Epithelial cell of proximal tubule (primary cell): ENCODE data around the gene SDHAF3. TPM values are rescaled to one million over a fixed set of nuclear protein-coding genes. Genes with fewer than 3 reads are reported as not detected.
"Not testable (repeated sequence)": the region's sequence is repeated elsewhere in the genome, so short reads cannot be mapped to it uniquely, and the experiment has no call there.

ENCODE experiments used
- DNase-seq: peaks from one replicate; pipeline ENCODE4 v3.0.0-alpha.2; 2011; ENCODE audit warnings: low read depth
- H3K4me3 ChIP-seq: 2 replicates; pipeline ENCODE4 v1.5.1; 2011; ENCODE audit warnings: low read depth, mild to moderate bottlenecking, low read length
- CTCF ChIP-seq: conservative IDR thresholded peaks from 2 replicates; pipeline ENCODE4 v1.5.1; 2012; ENCODE audit warnings: low read depth, mild to moderate bottlenecking, low read length
- total RNA-seq: library from RNA; depleted of rRNA; stranded (reverse); fragments of >200 nt; gene quantifications from 2 replicates; pipeline ENCODE4 v1.2.3, GENCODE V29; 2015

SDHAF3 gene
- total RNA-seq, 1 donor from 2014 or later = 17.8 TPM

DNA sequence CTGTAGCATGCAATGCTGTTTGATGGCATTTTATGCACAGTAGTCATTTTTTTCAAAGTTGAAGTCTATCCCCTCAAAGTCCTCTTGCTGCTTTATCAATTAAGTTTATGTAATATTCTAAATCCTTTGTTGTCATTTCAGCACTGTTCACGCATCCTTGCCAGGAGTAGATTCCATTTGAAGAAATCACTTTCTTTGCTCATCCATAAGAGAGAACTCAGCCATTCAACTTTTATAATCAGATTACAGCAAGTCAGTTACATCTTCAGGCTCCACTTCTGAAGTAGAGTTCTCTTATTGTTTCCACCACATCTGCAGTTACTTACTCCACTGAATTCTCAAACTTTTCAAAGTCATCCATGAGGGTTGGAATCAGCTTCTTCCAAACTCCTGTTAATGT lies 32.3 kb downstream of the SDHAF3 start:
- DNase-seq = no peak
- H3K4me3 ChIP-seq = no peak overlapping the region
- TF ChIP-seq CTCF = no peak

DNA sequence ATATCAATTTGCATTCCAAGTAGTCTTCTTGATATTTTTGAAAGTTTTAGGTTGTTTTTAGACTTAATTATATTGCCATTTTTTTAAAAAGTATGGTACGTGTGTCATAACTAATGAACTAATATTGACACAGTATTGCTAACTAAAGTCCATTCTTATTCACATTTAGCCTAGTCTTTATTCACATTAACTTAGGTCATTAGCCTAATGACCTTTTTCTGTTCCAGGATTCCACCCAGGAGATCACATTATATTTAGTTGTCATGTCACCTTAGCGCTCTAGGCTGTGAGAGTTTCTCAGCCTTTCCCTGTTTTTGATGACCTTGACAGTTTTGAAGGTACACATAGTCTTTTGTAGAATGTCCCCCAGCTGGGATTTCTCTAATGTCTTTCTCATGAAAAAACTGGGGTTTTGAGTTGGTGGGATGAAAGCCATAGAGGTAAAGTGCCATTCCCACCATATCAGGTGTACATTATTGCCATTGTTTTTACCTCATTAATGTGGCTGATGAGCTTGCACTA lies 38.5 kb downstream of the SDHAF3 start:
- DNase-seq = no peak
- no peak overlapping the region for H3K4me3 ChIP-seq
- TF ChIP-seq CTCF = no peak

- DNase-seq, H3K4me3 ChIP-seq: not testable (repeated sequence)
Measured at GRCh38 chr7:97159984-97160383, 42.5 kb downstream of the SDHAF3 start.

- DNase-seq, H3K4me3 ChIP-seq: not testable (repeated sequence)
Measured at GRCh38 chr7:97161609-97162008, 44.1 kb downstream of the SDHAF3 start.

DNA sequence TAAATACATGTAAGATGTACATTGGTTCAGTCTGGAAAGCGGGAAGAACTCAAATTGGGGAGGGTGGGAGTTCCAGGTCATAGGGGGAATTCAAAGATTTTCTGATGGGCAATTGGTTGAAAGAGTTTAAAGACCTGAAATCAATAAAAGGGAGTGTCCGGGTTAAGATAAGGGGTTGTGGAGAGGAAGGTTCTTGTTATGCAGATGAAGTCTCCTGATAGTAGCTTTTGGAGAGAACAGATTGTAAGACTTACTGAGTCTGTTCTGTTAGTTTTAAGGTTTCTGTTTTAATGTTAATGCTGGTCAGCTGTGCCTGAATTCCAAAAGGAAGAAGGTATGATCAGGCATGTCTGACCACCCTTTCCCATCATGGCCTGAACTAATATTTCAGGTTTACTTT lies 48.8 kb downstream of the SDHAF3 start:
- H3K4me3 ChIP-seq = no peak overlapping the region
- DNase-seq = no peak
- no peak for TF ChIP-seq CTCF

GRCh38 chr7:97167176-97167575 lies 49.7 kb downstream of the SDHAF3 start:
- no peak for TF ChIP-seq CTCF
- DNase-seq = no peak

DNA sequence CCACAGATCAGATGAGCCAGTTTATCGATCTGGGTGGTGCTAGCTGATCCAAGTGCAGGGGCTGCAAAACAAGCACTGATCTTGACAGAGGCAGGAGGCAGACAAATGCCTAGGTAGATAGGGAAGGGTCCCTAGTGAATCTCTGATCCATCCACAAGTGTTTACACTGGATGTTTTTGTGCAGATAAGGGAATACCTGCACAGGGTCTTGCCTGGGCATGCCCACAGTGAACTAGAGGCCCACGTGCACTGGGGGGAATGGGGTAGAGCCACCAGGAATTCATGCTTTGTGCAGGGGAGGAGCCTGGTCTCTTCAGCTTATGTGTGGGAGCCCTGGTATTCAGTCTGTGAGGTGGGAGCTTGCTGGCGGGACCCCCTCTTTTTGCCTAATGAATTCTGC lies 50.3 kb downstream of the SDHAF3 start:
- no peak for TF ChIP-seq CTCF
- H3K4me3 ChIP-seq = no peak overlapping the region
- DNase-seq = no peak

More at GRCh38 chr7:97167176-97167575, 49.7 kb downstream of the SDHAF3 start:
- H3K4me3 ChIP-seq = no peak overlapping the region

DNA sequence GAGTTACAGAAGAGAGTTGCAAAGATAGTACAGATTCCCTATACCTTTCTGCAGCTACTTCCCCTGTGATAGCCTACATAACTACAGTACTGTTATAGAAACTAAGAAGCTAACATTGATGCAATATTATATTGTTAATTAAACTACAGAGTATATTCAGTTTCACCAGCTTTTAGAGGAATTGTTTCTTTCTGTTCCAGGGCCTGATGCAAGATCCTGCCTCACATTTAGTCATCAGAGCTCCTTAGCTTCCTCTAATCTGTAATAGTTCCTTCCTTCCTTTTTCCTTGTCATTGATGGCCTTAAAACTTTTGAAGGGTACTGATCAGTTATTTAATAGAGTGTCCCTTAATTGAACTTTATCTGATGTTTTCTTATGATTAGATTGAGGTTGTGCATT lies 56.8 kb downstream of the SDHAF3 start:
- no peak for DNase-seq
- no peak for TF ChIP-seq CTCF
- no peak overlapping the region for H3K4me3 ChIP-seq
